ENCODE data around the gene RSBN1.
A peak's percentile ranks its signal among the peaks of the same experiment; 100 is the strongest.
"Not testable (repeated sequence)": the region's sequence is repeated elsewhere in the genome, so short reads cannot be mapped to it uniquely, and the experiment has no call there.

Gene RSBN1

DNA sequence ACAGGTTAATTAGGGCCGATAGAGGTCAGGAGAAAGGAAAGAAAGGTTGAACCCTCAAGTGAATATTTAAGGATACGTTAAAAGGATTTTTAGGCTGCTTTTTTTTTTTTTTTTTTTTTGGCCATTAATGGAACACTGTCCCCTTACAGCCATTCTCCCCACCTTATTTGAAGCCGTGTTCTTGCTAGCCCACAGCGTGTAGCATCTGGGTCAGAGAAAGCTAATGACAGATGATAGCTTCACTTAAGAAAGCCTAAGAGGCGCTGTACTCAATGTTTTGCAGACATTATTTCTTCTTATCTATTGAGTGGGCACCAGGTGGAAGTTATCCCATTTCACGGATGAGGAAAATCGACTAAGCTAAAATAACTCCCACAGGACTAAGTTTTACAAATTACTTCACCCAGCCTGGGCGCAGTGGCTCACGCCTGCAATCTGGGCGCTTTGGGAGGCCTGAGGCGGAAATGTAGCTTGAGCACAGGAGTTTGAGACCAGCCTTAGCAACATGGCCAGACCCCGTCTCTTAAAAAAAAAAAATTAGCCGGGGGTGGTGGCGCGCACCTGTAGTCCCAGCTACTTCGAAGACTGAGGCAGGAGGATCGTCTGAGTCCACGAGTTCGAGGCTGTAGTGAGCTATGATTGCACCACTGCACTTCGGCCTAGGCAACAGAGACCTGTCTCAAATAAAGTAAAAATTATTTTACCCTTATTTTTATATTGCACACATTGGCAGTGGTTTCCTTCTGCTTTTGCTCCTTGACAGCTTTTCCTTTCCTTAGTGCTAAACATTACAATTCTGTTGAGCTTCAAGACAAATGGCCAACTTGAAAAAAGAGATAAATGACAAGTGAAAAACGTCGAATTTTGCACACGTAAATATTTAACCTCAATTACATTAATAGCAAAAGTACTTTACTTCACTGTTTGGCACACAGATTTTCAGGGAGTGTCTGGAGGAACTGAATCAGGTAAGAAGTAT lies 51.9 kb downstream of the RSBN1 start:
- in situ Hi-C loops (cut with MboI; ENCODE audit: low sequenced_read_pairs, unreplicated experiment), result no loop called here
- no peak for DNase-seq (ENCODE audit: low spot score)
- TF ChIP-seq, protein P1, sequence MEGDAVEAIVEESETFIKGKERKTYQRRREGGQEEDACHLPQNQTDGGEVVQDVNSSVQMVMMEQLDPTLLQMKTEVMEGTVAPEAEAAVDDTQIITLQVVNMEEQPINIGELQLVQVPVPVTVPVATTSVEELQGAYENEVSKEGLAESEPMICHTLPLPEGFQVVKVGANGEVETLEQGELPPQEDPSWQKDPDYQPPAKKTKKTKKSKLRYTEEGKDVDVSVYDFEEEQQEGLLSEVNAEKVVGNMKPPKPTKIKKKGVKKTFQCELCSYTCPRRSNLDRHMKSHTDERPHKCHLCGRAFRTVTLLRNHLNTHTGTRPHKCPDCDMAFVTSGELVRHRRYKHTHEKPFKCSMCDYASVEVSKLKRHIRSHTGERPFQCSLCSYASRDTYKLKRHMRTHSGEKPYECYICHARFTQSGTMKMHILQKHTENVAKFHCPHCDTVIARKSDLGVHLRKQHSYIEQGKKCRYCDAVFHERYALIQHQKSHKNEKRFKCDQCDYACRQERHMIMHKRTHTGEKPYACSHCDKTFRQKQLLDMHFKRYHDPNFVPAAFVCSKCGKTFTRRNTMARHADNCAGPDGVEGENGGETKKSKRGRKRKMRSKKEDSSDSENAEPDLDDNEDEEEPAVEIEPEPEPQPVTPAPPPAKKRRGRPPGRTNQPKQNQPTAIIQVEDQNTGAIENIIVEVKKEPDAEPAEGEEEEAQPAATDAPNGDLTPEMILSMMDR (IDR thresholded peaks at IDR 0.05; ENCODE audit: borderline replicate concordance, control extremely low read depth, extremely low read depth, insufficient read depth, missing control alignments), result no peak

DNA sequence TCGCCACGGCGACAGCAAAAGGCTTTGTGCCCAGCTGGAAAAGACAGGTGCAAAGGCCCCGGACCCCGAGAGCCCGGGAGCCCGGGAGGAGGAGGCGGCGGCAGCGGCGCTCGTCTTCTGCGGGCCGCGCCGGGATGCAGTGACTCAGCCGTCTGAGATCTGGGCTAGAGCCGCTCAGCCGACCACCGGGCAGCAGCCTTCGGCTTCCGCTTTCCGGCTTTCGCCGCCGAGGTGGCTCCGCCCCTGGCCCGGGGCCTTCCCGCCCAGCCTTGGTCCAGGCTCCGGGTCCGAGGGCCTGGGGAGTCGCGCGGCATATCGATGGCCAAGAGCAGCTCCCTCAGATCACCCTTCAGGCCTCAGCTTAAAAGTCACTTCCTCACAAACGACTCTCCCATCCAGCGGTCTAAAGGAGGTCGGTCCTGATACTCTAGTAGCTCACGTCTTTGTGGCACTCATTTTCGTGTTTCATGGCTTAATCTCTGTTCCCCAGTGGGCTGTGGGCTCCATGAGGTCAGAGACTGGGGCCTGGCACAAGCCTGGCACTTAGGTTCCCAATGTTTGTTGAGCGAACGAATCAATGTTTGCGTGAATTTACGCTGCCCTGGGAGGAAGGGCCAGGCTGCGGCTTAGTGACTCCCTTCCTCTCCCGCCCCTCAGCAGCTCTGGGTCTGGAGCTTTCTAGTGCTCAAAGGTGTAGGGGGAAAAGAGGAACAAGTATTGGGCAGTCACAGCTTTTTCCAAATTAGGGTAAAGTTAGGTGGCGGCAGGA lies 52.8 kb downstream of the RSBN1 start, which contains the start of gene PHTF1:
Gene PHTF1 (minus strand): TSS at position 154 of the 769 bp plus-strand sequence. CDS start 783 bp downstream, outside the sequence.
- DNase-seq (ENCODE audit: low spot score), result peak; percentile 85
- in situ Hi-C loops (cut with MboI; ENCODE audit: low sequenced_read_pairs, unreplicated experiment), result no loop called here
- TF ChIP-seq, protein P1 (IDR thresholded peaks at IDR 0.05; ENCODE audit: borderline replicate concordance, control extremely low read depth, extremely low read depth, insufficient read depth, missing control alignments), result no peak

DNA sequence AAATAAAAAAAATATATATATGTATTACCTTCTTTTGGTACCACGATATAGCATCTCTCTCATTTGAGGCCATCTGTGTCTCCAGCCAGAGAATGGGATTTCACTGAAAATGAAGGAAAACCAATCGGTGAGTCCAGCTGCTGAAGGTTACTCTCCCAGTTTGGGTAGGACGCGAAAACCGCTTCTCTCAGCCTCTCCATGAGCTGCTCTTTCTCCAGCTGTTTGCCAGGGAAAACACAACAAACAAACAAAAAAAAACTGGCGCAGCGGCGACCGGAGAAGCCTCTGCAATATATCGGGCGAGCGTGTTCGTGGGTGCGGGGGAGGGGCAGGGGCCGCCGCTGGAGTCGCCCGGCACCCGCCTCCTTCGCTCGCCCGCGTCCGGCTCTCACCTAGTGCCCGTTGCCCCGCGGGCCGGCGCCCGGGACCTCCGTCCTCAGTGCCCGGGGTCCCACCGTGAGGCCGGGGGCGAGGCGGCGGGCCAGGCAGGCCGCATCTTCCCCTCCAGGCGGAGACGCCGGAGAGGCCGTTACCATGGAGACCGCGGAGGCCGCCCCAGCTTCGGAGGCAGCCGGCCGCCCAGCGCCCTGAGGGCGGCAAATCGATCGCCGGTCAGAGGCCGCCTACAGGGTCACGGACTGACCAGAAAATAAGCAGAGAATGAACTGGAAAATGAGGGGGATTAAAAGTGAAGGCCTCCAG lies 53.5 kb downstream of the RSBN1 start:
- in situ Hi-C loops (cut with MboI; ENCODE audit: low sequenced_read_pairs, unreplicated experiment), result no loop called here
- TF ChIP-seq, protein P1 (IDR thresholded peaks at IDR 0.05; ENCODE audit: borderline replicate concordance, control extremely low read depth, extremely low read depth, insufficient read depth, missing control alignments), result no peak
- peak; percentile 85 for DNase-seq (ENCODE audit: low spot score)

DNA sequence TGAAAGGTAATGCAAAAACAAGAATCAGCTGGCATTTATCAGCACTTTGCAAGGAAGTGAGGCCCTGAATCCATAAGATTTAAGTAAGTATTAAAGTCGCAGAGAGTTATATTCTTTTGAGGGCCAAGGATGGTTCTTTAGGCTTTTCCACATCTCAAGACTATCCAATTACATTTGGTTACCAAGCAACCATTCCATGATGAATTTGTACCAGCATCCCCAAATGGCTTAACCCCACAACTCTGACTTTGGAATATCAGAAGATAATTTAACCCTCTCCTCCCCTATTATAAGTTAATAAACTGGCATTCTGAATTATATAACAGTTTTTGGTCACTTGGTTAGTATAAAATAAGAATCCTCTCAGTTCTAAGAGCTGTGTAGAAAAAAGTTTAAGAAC lies 55.8 kb downstream of the RSBN1 start:
- in situ Hi-C loops (cut with MboI; ENCODE audit: low sequenced_read_pairs, unreplicated experiment), result no loop called here

DNA sequence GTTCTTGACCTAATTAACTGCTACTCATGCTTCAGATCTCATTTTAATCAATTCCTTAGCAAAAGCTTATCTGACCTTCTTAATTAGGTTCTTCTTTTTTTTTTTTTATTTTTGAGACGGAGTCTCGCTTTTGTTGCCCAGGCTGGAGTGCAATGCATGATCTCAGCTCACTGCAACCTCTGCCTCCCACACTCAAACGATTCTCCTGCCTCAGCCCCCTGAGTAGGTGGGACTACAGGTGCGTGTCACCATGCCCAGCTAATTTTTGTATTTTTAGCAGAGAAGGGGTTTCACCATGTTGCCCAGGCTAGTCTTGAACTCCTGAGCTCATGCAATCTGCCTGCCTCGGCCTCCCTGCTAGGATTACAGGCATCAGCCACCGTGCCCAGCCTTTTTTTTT lies 58.9 kb downstream of the RSBN1 start:
- in situ Hi-C loops (cut with MboI; ENCODE audit: low sequenced_read_pairs, unreplicated experiment); DNase-seq (ENCODE audit: low spot score): not testable (repeated sequence)

More for the DNA sequence above, 55.8 kb downstream of the RSBN1 start:
- DNase-seq (ENCODE audit: low spot score), result no peak
- TF ChIP-seq, protein P1 (IDR thresholded peaks at IDR 0.05; ENCODE audit: borderline replicate concordance, control extremely low read depth, extremely low read depth, insufficient read depth, missing control alignments), result no peak

DNA sequence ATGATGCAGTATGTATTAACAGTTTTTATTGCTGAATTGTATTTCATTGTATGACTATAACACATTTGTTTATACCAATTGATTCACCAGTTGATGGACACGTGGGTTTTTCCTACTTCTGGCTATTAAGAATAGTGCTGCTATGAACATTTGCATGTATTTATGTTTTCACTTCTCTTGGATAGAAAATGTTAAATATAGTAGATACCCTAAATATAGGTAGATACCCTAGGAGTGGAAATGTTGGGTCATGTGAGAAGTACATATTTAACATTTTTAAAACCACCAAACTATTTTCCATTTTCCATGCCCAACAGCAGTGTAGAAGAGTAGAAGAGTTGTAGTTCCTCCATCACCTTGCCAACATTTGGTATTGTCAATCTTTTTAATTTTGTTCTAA lies 60.8 kb downstream of the RSBN1 start:
- no peak for DNase-seq (ENCODE audit: low spot score)
- in situ Hi-C loops (cut with MboI; ENCODE audit: low sequenced_read_pairs, unreplicated experiment), result no loop called here
- TF ChIP-seq, protein P1 (IDR thresholded peaks at IDR 0.05; ENCODE audit: borderline replicate concordance, control extremely low read depth, extremely low read depth, insufficient read depth, missing control alignments), result no peak

All from GM13976 (cell line).